ENCODE data around the gene PTPN18. TPM values are rescaled to one million over a fixed set of nuclear protein-coding genes. Genes with fewer than 3 reads are reported as not detected.
"Not testable (repeated sequence)": the region's sequence is repeated elsewhere in the genome, so short reads cannot be mapped to it uniquely, and the experiment has no call there.

Gene PTPN18
- 10 to 100 TPM; 48.8 to 50.7 TPM for total RNA-seq

DNA sequence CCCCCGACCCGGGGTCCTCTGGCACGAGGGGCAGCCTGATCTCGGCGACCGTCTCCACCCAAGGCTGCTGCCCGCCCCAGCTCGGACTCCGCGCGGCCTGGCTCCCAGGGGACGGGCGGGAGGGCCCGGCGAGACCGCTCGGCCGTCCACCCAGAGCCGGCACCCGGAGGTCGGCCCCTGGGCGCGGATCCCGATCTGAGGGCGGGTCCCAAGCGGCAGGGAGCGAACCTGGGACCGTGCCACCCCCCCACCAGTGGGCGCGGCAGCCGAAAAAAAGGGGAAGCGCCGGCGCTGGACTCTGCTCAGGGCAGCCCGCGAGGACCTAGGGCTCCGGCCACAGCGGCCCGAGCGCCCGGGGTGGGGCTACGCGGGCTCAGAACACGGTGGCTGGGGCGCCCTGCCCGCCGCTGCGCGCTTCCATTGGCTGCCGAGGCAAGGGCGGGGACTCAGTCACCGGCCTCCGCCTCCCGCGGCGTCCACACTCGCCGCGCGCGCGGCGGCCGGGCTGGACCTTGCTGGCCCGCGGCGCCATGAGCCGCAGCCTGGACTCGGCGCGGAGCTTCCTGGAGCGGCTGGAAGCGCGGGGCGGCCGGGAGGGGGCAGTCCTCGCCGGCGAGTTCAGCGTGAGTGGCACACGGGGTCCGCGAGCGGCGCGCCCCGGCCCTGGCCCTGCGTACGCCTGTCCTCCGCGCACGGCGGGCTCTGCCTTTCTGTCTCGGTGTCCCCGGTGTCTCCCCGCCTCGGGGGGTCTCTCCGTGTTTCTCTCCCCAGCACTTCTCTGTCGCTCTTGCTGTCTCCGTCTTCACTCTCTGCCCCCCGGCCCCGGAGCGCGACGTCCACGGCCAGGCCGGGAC, at the start of gene PTPN18:
PTPN18 (plus strand) TSS at position 479 of the 854 bp plus-strand sequence; CDS start at position 531, 52 bp downstream.
- Mint-ChIP-seq H3K4me1 (ENCODE audit: low read depth) (peaks cover 11% of the 10 kb centered on the region), H3K27me3 (ENCODE audit: low read depth) (no peaks in the 10 kb centered on the region), H3K4me3 (peak within 1 kb of the TSS; percentile 81 to 84), H3K36me3 (ENCODE audit: insufficient read depth in 2 of 2) (peaks cover 0 to 2% of the 10 kb centered on the region in 2 donors), H3K9me3 (peaks cover 0 to 2% of the 10 kb centered on the region in 2 donors), H3K27ac (peak within 1 kb of the TSS; percentile 40)
- ATAC-seq (replicated peaks in 1 of 2) = peak; percentile 96 to 98
- peak; percentile 75 to 80 for DNase-seq

GRCh38 chr2:130307850-130308249, 48.0 kb upstream of the PTPN18 start:
- H3K4me3 Mint-ChIP-seq = no peak overlapping the region
- ATAC-seq (replicated peaks in 1 of 2) (no peak), DNase-seq (no peak)
- no peaks in the 10 kb centered on the region for H3K4me1 Mint-ChIP-seq (ENCODE audit: low read depth)
- no peaks in the 10 kb centered on the region for H3K9me3 Mint-ChIP-seq
- no peaks in the 10 kb centered on the region for H3K36me3 Mint-ChIP-seq (ENCODE audit: insufficient read depth in 2 of 2)
- peaks cover 19% of the 10 kb centered on the region for H3K27me3 Mint-ChIP-seq (ENCODE audit: low read depth)
- no peak overlapping the region for H3K27ac Mint-ChIP-seq

GRCh38 chr2:130310881-130311280, 45.0 kb upstream of the PTPN18 start:
- Mint-ChIP-seq H3K4me3 (no peak overlapping the region), H3K9me3 (no peaks in the 10 kb centered on the region), H3K27ac (no peak overlapping the region), H3K4me1 (ENCODE audit: low read depth) (no peaks in the 10 kb centered on the region), H3K27me3 (ENCODE audit: low read depth) (peaks cover 13% of the 10 kb centered on the region), H3K36me3 (ENCODE audit: insufficient read depth in 2 of 2) (no peaks in the 10 kb centered on the region)
- DNase-seq (no peak), ATAC-seq (replicated peaks in 1 of 2) (no peak)

DNA sequence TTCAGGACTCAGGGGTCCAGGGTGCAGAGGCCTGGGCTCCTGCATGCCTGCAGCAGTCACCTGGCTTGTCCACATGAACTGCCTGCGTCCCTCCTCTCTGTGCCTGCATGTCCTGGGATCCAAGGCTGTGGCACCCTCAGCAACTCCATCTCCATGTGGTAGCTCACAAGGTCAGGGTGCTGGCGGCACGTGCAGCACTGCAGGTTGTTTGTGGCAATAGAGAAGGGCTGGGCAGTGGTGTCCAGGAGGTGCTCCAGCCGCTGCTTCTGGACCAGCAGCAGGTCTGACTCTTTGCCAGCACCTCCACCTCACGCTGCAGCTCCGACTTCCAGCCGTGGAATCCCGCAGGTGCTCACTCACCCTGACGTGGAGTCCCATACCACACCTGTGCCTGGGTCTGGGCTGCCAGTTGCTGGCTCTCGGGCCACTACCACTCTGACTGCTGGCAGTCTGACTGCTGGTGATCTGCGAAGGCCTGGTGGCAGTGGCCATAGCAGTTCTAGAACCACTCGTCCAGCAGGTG, 42.0 kb upstream of the PTPN18 start:
- ATAC-seq (replicated peaks in 1 of 2) (no peak), DNase-seq (no peak)
- no peaks in the 10 kb centered on the region for H3K36me3 Mint-ChIP-seq (ENCODE audit: insufficient read depth in 2 of 2)
- no peak overlapping the region for H3K4me3 Mint-ChIP-seq
- no peaks in the 10 kb centered on the region for H3K9me3 Mint-ChIP-seq
- H3K27ac Mint-ChIP-seq = no peak overlapping the region
- no peaks in the 10 kb centered on the region for H3K27me3 Mint-ChIP-seq (ENCODE audit: low read depth)
- no peaks in the 10 kb centered on the region for H3K4me1 Mint-ChIP-seq (ENCODE audit: low read depth)

DNA sequence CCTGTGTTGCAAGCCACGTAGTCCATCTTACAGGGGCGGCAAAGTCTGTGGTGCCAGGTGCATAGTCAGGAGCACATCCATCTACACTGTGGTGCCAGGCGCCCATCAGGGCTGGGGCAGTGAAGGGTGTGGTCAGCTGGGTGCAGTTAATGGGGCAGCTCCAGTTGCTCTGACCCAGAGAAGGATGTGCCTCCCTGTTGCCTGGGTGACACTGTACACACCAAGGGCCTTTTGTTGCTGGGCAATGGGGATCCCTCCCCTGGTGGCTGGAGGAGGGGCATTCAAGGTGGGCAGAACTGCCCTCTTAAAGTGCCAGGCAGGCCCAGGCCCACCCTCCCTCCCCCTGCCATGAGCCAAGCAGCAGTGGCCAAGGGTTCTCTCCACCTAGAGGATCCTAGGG, 41.5 kb upstream of the PTPN18 start:
- H3K4me3 Mint-ChIP-seq = no peak overlapping the region
- ATAC-seq (replicated peaks in 1 of 2) (no peak), DNase-seq (no peak)
- no peaks in the 10 kb centered on the region for H3K4me1 Mint-ChIP-seq (ENCODE audit: low read depth)
- no peaks in the 10 kb centered on the region for H3K9me3 Mint-ChIP-seq
- no peaks in the 10 kb centered on the region for H3K36me3 Mint-ChIP-seq (ENCODE audit: insufficient read depth in 2 of 2)
- no peaks in the 10 kb centered on the region for H3K27me3 Mint-ChIP-seq (ENCODE audit: low read depth)
- no peak overlapping the region for H3K27ac Mint-ChIP-seq

DNA sequence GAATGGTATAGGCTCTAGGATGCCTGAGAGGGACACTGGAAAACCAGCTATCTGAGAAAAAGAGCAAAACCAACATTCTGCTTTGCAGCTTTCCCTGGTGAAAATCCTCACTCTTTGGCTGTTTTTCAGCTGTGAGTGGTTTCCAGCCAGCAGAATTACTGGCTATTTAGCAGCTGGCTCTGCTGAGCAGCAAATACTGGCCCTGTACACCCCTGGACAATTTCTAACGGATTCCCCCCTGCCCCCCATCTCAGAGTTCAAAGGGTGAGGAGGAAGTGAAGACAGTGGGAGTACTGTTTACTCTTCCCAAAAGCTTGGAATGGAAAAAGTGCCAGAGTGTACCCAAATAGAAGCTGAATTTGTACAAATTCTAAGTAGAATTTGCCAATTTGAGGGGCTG, 39.3 kb upstream of the PTPN18 start:
- ATAC-seq (replicated peaks in 1 of 2) = no peak
- H3K27ac Mint-ChIP-seq = no peak overlapping the region
- no peaks in the 10 kb centered on the region for H3K27me3 Mint-ChIP-seq (ENCODE audit: low read depth)
- H3K36me3 Mint-ChIP-seq (ENCODE audit: insufficient read depth in 2 of 2) = no peaks in the 10 kb centered on the region
- no peaks in the 10 kb centered on the region for H3K4me1 Mint-ChIP-seq (ENCODE audit: low read depth)
- H3K4me3 Mint-ChIP-seq = no peak overlapping the region
- DNase-seq = no peak
- no peaks in the 10 kb centered on the region for H3K9me3 Mint-ChIP-seq

- Mint-ChIP-seq H3K27ac (no peak overlapping the region), H3K27me3 (ENCODE audit: low read depth) (peaks cover 4% of the 10 kb centered on the region), H3K4me1 (ENCODE audit: low read depth) (no peaks in the 10 kb centered on the region), H3K36me3 (ENCODE audit: insufficient read depth in 2 of 2) (no peaks in the 10 kb centered on the region), H3K9me3 (no peaks in the 10 kb centered on the region), H3K4me3 (no peak overlapping the region)
- ATAC-seq (replicated peaks in 1 of 2) (no peak), DNase-seq (no peak)
Measured at GRCh38 chr2:130318906-130319305, 37.0 kb upstream of the PTPN18 start.

- Mint-ChIP-seq H3K9me3 (no peaks in the 10 kb centered on the region), H3K27me3 (ENCODE audit: low read depth) (peaks cover 10% of the 10 kb centered on the region), H3K27ac (no peak overlapping the region), H3K4me3 (no peak overlapping the region), H3K4me1 (ENCODE audit: low read depth) (no peaks in the 10 kb centered on the region), H3K36me3 (ENCODE audit: insufficient read depth in 2 of 2) (no peaks in the 10 kb centered on the region)
- ATAC-seq (replicated peaks in 1 of 2) (no peak), DNase-seq (no peak)
Measured at GRCh38 chr2:130319536-130319935, 36.3 kb upstream of the PTPN18 start.

- Mint-ChIP-seq H3K4me3 (no peak overlapping the region), H3K4me1 (ENCODE audit: low read depth) (peaks cover 7% of the 10 kb centered on the region), H3K27ac (no peak overlapping the region), H3K9me3 (no peaks in the 10 kb centered on the region), H3K36me3 (ENCODE audit: insufficient read depth in 2 of 2) (no peaks in the 10 kb centered on the region), H3K27me3 (ENCODE audit: low read depth) (peaks cover 54% of the 10 kb centered on the region)
- DNase-seq (no peak), ATAC-seq (replicated peaks in 1 of 2) (no peak)
Measured at GRCh38 chr2:130327703-130328527, 27.9 kb upstream of the PTPN18 start.

GRCh38 chr2:130328710-130329109, 27.1 kb upstream of the PTPN18 start:
- peaks cover 7% of the 10 kb centered on the region for H3K4me1 Mint-ChIP-seq (ENCODE audit: low read depth)
- no peaks in the 10 kb centered on the region for H3K36me3 Mint-ChIP-seq (ENCODE audit: insufficient read depth in 2 of 2)

DNA sequence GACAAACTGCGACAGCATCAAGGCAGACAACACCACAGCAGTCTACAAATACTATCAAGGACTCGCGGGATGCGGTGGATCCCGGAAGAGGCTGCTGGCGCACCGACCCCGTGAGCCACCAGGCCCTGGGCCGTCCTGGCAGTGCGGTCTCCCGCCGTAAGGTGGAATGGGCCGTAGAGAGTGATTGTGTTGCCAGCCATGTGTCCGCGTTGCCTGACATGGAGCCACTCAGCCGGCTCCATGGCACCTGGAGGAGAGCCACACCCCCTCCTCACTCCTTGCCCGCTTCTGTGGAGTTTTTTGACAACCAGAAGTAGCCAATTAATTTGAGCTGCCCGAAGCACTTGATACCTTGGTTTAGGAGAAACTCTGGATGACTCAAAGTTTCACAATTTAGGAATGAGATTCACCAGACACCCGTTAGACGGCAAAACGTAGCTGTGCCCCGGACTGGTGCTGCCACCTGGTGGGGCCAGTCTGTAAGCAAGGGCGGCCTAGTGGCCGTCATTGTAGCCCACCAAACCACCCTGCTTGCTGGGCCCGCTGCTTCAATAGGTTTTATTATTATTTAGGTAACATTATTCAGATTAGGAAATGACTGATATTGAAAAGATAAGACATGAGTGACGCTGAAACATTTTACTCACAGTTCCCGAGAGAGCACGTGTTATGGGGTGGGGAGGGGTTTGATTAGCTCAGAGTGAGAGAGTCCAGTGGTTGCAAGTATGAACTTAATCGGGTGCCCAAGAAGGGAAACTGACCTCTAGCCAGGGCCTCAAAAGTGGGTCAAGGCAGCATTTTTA, 23.4 kb upstream of the PTPN18 start:
- no peak overlapping the region for H3K27ac Mint-ChIP-seq
- no peaks in the 10 kb centered on the region for H3K9me3 Mint-ChIP-seq
- H3K4me3 Mint-ChIP-seq = peak overlapping the region; percentile 24 to 72
- DNase-seq = peak; percentile 76
- H3K27me3 Mint-ChIP-seq (ENCODE audit: low read depth) = peaks cover 34% of the 10 kb centered on the region
- peaks cover 12% of the 10 kb centered on the region for H3K4me1 Mint-ChIP-seq (ENCODE audit: low read depth)
- H3K36me3 Mint-ChIP-seq (ENCODE audit: insufficient read depth in 2 of 2) = no peaks in the 10 kb centered on the region
- ATAC-seq (replicated peaks in 1 of 2) = peak; percentile 84 to 87

More at GRCh38 chr2:130328710-130329109, 27.1 kb upstream of the PTPN18 start:
- Mint-ChIP-seq H3K27me3 (ENCODE audit: low read depth) (peaks cover 52% of the 10 kb centered on the region), H3K9me3 (no peaks in the 10 kb centered on the region), H3K4me3 (no peak overlapping the region), H3K27ac (no peak overlapping the region)
- no peak for ATAC-seq (replicated peaks in 1 of 2)
- no peak for DNase-seq

DNA sequence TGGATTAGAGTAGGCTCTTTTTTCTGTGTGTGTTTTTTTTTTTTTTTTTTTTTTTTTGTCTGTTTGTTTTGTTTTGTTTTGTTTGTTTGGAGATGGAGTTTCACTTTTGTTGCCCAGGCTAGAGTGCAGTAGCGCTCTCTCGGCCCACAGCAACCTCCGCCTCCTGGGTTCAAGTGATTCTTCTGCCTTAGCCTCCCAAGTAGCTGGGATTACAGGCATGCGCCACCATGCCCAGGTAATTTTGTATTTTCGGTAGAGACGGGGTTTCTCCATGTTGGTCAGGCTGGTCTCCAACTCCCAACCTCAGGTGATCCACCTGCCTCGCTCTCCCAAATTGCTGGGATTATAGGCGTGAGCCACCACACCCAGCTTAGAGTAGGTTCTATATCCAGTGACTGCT, 22.6 kb upstream of the PTPN18 start:
- not testable (repeated sequence) for H3K9me3 Mint-ChIP-seq; DNase-seq; H3K27ac Mint-ChIP-seq; H3K36me3 Mint-ChIP-seq (ENCODE audit: insufficient read depth in 2 of 2); H3K4me3 Mint-ChIP-seq; ATAC-seq (replicated peaks in 1 of 2)
- Mint-ChIP-seq H3K4me1 (ENCODE audit: low read depth) (peaks cover 12% of the 10 kb centered on the region), H3K27me3 (ENCODE audit: low read depth) (peaks cover 34% of the 10 kb centered on the region)
